D721Med (cell line): ENCODE data around the gene PIK3R3.

Experiments used
- DNase-seq: peaks from one replicate; pipeline ENCODE4 v3.0.0; 2011; ENCODE audit warnings: low spot score; ENCODE audit not compliant: insufficient read length
- FAIRE-seq: peaks from 2 replicates; lab custom pipeline; 2011; peaks lifted over from hg19 to GRCh38; lab: Jason Lieb, UNC
- TF ChIP-seq, protein P1 (sequence below): IDR thresholded peaks from 2 replicates; pipeline ENCODE4 v1.5.1; 2012; ENCODE audit warnings: mild to moderate bottlenecking, control low read depth; ENCODE audit not compliant: insufficient read depth; ENCODE audit errors: missing control alignments

The PIK3R3 gene

DNA sequence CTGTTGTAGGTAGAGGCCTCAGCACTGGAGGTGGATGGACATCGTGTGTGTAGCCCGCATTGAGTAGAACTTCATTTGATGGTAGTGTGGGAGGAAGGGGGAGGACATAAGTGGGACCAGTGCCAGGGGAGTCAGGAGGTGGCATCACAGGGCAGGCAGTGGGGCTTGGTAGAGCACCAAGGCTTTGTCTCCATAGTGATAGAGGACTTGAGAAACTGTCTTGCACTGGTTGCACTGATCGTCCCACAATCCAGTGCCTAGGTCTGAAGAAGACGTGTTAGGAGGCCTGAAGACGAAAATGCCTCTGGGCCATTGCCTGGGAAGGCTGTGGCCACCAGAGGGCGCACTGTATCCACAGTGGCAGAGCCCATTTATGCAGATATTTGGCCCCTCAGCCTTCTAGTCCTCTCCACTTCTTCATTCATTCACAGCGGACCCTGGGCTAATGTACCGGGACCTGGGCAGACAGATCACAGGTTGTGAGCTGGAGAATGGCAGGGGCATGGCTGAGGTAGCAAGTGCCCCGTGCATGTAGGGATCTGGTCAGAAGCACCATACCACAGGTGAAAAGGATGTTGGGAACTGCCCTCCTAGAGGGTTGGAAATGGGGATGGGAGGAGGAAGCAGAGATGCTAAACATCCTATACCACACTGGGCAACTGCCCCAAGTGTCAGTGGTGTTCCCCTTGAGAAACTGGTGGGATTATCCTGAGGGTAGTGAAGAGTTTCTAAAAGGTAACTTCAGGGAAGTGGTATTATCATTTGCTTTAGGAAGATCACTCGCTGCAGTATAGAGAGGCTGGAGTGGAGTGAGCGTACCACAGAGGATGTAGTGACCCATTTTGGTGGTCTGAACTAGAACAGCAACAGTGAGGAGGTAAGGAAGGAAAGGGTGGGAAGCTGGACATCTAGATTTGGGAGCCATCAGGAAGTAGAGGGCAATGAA is 95.3 kb downstream of the PIK3R3 start:
- TF ChIP-seq, protein P1, sequence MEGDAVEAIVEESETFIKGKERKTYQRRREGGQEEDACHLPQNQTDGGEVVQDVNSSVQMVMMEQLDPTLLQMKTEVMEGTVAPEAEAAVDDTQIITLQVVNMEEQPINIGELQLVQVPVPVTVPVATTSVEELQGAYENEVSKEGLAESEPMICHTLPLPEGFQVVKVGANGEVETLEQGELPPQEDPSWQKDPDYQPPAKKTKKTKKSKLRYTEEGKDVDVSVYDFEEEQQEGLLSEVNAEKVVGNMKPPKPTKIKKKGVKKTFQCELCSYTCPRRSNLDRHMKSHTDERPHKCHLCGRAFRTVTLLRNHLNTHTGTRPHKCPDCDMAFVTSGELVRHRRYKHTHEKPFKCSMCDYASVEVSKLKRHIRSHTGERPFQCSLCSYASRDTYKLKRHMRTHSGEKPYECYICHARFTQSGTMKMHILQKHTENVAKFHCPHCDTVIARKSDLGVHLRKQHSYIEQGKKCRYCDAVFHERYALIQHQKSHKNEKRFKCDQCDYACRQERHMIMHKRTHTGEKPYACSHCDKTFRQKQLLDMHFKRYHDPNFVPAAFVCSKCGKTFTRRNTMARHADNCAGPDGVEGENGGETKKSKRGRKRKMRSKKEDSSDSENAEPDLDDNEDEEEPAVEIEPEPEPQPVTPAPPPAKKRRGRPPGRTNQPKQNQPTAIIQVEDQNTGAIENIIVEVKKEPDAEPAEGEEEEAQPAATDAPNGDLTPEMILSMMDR = peak; percentile 98
- FAIRE-seq = no peak
- peak; percentile 72 for DNase-seq

DNA sequence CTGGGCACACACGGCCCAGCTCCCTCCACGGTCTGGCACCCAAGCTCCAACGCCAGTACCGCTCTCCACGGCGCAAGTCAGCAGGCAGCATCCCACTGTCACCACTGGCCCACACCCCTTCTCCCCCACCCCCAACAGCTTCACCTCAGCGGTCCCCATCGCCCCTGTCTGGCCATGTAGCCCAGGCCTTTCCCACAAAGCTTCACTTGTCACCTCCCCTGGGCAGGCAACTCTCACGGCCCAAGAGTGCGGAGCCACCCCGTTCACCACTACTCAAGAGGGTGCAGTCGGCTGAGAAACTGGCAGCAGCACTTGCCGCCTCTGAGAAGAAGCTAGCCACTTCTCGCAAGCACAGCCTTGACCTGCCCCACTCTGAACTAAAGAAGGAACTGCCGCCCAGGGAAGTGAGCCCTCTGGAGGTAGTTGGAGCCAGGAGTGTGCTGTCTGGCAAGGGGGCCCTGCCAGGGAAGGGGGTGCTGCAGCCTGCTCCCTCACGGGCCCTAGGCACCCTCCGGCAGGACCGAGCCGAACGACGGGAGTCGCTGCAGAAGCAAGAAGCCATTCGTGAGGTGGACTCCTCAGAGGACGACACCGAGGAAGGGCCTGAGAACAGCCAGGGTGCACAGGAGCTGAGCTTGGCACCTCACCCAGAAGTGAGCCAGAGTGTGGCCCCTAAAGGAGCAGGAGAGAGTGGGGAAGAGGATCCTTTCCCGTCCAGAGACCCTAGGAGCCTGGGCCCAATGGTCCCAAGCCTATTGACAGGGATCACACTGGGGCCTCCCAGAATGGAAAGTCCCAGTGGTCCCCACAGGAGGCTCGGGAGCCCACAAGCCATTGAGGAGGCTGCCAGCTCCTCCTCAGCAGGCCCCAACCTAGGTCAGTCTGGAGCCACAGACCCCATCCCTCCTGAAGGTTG is 97.6 kb downstream of the PIK3R3 start:
- TF ChIP-seq, protein P1 = no peak
- no peak for DNase-seq
- FAIRE-seq = no peak

DNA sequence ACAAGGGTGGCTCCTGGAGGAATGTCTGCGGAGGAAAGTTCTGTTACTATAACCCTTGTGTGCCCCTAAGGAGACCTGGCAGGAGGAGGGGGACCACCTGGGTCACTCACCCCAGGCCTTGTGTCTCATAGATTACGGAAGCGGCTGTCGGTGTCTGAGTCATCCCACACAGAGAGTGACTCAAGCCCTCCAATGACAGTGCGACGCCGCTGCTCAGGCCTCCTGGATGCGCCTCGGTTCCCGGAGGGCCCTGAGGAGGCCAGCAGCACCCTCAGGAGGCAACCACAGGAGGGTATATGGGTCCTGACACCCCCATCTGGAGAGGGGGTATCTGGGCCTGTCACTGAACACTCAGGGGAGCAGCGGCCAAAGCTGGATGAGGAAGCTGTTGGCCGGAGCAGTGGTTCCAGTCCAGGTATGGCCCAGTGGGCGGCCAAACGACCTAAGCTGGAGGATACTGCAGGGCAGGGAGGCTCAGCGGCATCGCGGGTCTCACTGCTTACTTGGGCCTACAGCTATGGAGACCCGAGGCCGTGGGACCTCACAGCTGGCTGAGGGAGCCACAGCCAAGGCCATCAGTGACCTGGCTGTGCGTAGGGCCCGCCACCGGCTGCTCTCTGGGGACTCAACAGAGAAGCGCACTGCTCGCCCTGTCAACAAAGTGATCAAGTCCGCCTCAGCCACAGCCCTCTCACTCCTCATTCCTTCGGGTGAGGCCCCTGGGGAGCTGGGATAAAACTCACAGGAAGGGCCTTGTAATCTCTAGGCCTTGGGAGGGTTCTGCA is 101.4 kb downstream of the PIK3R3 start:
- DNase-seq (peak; percentile 49), FAIRE-seq (no peak)
- TF ChIP-seq, protein P1 = no peak

DNA sequence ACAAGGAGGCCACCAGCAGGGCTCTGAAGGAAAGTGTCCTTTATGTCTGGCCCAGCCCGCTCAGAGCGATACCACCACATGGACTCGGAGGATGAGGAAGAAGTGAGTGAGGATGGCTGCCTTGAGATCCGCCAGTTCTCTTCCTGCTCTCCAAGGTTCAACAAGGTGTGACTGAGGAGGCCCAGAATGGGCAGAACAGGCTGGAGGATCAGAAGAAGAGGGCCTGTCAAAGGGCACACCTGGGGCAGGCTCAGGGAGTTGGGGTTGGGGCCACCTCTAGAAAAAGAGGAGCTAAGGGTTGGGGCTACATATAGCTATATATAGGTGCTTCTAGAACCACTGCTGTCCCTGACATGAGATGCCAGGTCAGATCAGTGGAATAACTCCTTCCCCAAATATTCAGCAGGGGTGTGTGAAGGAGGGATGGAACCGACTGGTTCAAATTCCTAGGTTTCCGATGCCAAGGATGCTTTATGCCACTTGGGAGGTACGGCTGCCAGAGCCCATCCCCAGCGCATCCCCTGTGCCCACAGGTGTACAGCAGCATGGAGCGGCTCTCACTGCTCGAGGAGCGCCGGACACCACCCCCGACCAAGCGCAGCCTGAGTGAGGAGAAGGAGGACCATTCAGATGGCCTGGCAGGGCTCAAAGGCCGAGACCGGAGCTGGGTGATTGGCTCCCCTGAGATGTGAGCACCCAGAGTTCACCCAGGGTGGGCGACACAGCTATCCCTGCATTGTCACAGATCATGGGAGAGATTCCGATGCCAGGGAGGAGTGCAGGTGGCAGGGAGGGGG is 102.2 kb downstream of the PIK3R3 start:
- TF ChIP-seq, protein P1 = no peak
- FAIRE-seq = no peak
- DNase-seq = no peak

DNA sequence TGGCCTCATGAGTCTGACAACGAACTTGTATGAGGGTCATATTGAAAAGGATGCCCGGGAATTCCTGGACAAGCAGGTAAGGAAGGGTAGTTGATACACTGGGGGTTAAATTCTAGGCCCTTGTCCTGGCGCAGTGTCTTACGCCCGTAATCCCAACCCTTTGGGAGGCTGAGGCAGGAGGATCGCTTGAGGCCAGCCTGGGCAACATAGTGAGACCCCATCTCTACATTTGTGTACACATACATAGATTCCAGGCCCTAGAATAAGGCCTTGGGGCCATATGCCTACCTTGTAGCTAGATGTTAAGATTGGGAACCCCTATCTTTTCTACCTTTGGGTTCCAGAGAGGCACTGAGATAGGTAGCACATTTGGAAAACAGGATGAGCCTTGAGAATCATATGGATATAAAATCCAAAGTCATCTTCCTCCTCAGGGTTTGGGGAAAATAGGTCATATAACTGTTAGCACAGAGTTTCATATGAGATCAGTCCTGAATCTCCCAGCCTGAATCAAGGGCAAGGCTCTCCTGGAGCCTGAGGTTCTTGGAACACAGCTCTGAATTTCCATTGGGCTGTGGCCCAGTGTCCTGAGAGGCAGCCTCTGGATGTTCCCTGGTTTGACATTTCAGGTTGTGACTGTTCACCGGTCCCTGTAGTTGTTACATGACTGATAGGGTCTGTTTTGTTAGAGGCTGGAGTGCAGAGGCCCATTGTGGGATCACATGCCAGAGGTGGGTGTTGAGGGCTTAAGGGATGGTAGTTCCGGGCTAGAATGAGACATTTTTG is 104.4 kb downstream of the PIK3R3 start:
- no peak for FAIRE-seq
- no peak for DNase-seq
- TF ChIP-seq, protein P1 = no peak
